ENCODE data around the gene GOLIM4. TPM values are rescaled to one million over a fixed set of nuclear protein-coding genes. Genes with fewer than 3 reads are reported as not detected.

The GOLIM4 gene
- total RNA-seq, 1 experiment from 2014 or later, result 24.6 TPM

DNA sequence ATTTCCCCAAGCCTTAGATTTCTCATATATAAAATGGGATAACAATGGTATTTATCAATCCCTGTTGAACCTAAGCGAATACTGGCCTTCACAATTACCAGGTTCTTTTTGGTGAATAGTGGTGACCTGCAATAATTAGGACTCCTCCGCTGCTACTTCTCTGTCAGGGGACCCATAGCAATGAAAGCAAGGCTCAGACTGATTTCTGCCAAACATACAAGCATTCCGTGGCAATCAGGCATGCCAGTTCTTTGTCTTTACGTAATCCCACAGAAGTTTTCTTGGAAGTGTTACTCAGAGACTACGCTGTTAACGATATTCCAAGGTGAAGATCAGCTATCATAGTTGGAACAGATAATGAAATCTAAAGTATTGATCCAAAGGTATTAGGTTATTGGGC is 105.7 kb downstream of the GOLIM4 start:
- H3K4me1 ChIP-seq (ENCODE audit: insufficient read depth, low read length), result no peaks in the 10 kb centered on the region
- H2BK20ac ChIP-seq (ENCODE audit: low read depth, low read length, poor library complexity, severe bottlenecking), result no peak overlapping the region
- H2AK5ac ChIP-seq (ENCODE audit: insufficient read length, low read length), result no peak overlapping the region
- H3K56ac ChIP-seq (ENCODE audit: insufficient read length, low read depth, low read length), result no peak overlapping the region
- no peaks in the 10 kb centered on the region for H3K27me3 Mint-ChIP-seq (ENCODE audit: low read depth)
- no peaks in the 10 kb centered on the region for H3K79me2 ChIP-seq (ENCODE audit: insufficient read depth, low read length)
- H2BK15ac ChIP-seq (ENCODE audit: low read depth, low read length), result no peak overlapping the region
- H3K14ac ChIP-seq (ENCODE audit: insufficient read depth, low read length), result no peak overlapping the region
- no peaks in the 10 kb centered on the region for H3K23me2 ChIP-seq (ENCODE audit: insufficient read length, low read depth, low read length, poor library complexity, severe bottlenecking)
- no peak overlapping the region; a peak in 1 of 7 replicates for H3K27ac Mint-ChIP-seq
- H3K79me1 ChIP-seq (ENCODE audit: insufficient read depth, low read depth, low read length, poor library complexity, severe bottlenecking), result no peaks in the 10 kb centered on the region
- peak overlapping the region; percentile 20 for H2BK12ac ChIP-seq (ENCODE audit: insufficient read length, low read depth, low read length)
- H3K9me3 ChIP-seq (ENCODE audit: control insufficient read depth, low read depth, low read length), result no peaks in the 10 kb centered on the region
- H2AFZ ChIP-seq (ENCODE audit: low read length), result no peak overlapping the region
- no peak overlapping the region for H4K91ac ChIP-seq (ENCODE audit: insufficient read length, low read depth, low read length)
- TF ChIP-seq, protein P1, sequence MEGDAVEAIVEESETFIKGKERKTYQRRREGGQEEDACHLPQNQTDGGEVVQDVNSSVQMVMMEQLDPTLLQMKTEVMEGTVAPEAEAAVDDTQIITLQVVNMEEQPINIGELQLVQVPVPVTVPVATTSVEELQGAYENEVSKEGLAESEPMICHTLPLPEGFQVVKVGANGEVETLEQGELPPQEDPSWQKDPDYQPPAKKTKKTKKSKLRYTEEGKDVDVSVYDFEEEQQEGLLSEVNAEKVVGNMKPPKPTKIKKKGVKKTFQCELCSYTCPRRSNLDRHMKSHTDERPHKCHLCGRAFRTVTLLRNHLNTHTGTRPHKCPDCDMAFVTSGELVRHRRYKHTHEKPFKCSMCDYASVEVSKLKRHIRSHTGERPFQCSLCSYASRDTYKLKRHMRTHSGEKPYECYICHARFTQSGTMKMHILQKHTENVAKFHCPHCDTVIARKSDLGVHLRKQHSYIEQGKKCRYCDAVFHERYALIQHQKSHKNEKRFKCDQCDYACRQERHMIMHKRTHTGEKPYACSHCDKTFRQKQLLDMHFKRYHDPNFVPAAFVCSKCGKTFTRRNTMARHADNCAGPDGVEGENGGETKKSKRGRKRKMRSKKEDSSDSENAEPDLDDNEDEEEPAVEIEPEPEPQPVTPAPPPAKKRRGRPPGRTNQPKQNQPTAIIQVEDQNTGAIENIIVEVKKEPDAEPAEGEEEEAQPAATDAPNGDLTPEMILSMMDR (conservative IDR thresholded peaks at IDR 0.05), result no peak
- no peak overlapping the region for H3K27ac ChIP-seq (ENCODE audit: insufficient read length, low read depth, low read length)
- H2BK120ac ChIP-seq (ENCODE audit: low read depth, low read length, poor library complexity, severe bottlenecking), result no peak overlapping the region
- no peak for DNase-seq
- H3K4me3 Mint-ChIP-seq, result no peak overlapping the region
- no peaks in the 10 kb centered on the region for H3K36me3 Mint-ChIP-seq (ENCODE audit: insufficient read depth in 1 of 3, low read depth in 3 of 3)
- H3K27me3 ChIP-seq (ENCODE audit: insufficient read depth, low read length), result no peaks in the 10 kb centered on the region
- H3K4me2 ChIP-seq (ENCODE audit: insufficient read depth, insufficient read length, low read length), result no peak overlapping the region
- H3K4me1 Mint-ChIP-seq, result no peaks in the 10 kb centered on the region
- no peak overlapping the region for H4K5ac ChIP-seq (ENCODE audit: insufficient read length, low read depth, low read length)
- H3K4ac ChIP-seq (ENCODE audit: low read depth, low read length), result no peak overlapping the region
- no peak overlapping the region for H2BK5ac ChIP-seq (ENCODE audit: insufficient read length, low read length)
- H3T11ph ChIP-seq (ENCODE audit: low read length), result no peak overlapping the region
- whole genome bisulfite sequencing (ENCODE audit: extremely low coverage, insufficient read length, low lambda C conversion rate), result no CpG with 5 or more reads among the region's 6 CpGs
- no peak overlapping the region for H4K8ac ChIP-seq (replicated peaks; ENCODE audit: insufficient read length, low read depth, low read length)
- H3K23ac ChIP-seq (ENCODE audit: insufficient read length, low read depth, low read length), result no peak overlapping the region
- H3K9me3 Mint-ChIP-seq, result no peaks in the 10 kb centered on the region
- no peak overlapping the region for H3K18ac ChIP-seq (ENCODE audit: insufficient read length, low read depth, low read length)
- H4K20me1 ChIP-seq (ENCODE audit: control insufficient read depth, insufficient read depth, insufficient read length), result no peaks in the 10 kb centered on the region
- H3K9ac ChIP-seq (ENCODE audit: extremely low read depth, insufficient read length, low read length), result no peak overlapping the region
